Common myeloid progenitor, CD34-positive (primary cell): ENCODE results near the gene OPRM1.

Experiments used
- CTCF ChIA-PET: fragments of 350-600 bp; sonication (Branson Sonifier 250); formaldehyde crosslinking; loops from one replicate; lab custom pipeline; 2021; ENCODE audit warnings: antibody characterized with exemption; lab: Charles Lee
- POLR2A ChIA-PET: fragments of 350-600 bp; sonication (Branson Sonifier 250); formaldehyde crosslinking; loops from one replicate; lab custom pipeline; 2021; ENCODE audit warnings: antibody characterized with exemption; lab: Charles Lee
- DNase-seq, 3 donors: peaks; one replicate each; pipeline versions ENCODE4 v3.0.0 to v3.0.0-alpha.2; 2013
- H3K27ac ChIP-seq, 2 experiments: 1 replicate in 1 of 2; 2 replicates in 1 of 2; pipeline ENCODE4 v1.7.0; 2013; ENCODE audit warnings: inconsistent platforms in 2 of 2, low read length in 2 of 2, mild to moderate bottlenecking in 2 of 2, low read depth in 1 of 2, moderate library complexity in 1 of 2; ENCODE audit not compliant: severe bottlenecking in 2 of 2, insufficient read depth in 1 of 2, poor library complexity in 1 of 2
- H3K27me3 ChIP-seq, 5 experiments: replicated peaks in 2 of 5; 1 replicate in 3 of 5; 2 replicates in 2 of 5; pipeline versions ENCODE4 v1.6.1 to v1.7.0; 2013; ENCODE audit warnings: low read length in 4 of 5, mild to moderate bottlenecking in 2 of 5, moderate library complexity in 2 of 5, inconsistent platforms in 1 of 5; ENCODE audit not compliant: insufficient read depth in 5 of 5, control insufficient read depth in 4 of 5
- H3K36me3 ChIP-seq, 4 experiments: 1 replicate in 2 of 4; 2 replicates in 2 of 4; pipeline versions ENCODE4 v1.6.1 to v1.7.0; 2013; ENCODE audit warnings: low read length in 3 of 4, control low read depth in 1 of 4, mild to moderate bottlenecking in 1 of 4; ENCODE audit not compliant: control insufficient read depth in 4 of 4, insufficient read depth in 4 of 4
- H3K4me1 ChIP-seq, 4 experiments: 1 replicate in 3 of 4; 2 replicates in 1 of 4; pipeline versions ENCODE4 v1.6.1 to v1.7.1; 2013; ENCODE audit warnings: low read length in 3 of 4, mild to moderate bottlenecking in 3 of 4, control low read depth in 1 of 4, inconsistent platforms in 1 of 4, moderate library complexity in 1 of 4; ENCODE audit not compliant: control insufficient read depth in 4 of 4, insufficient read depth in 4 of 4; ENCODE audit errors: control extremely low read depth in 1 of 4
- H3K4me3 ChIP-seq, 7 experiments: 1 replicate in 4 of 7; 2 replicates in 3 of 7; pipeline versions ENCODE4 v1.5.1 to v1.7.0; 2013; ENCODE audit warnings: mild to moderate bottlenecking in 7 of 7, low read length in 6 of 7, moderate library complexity in 6 of 7, inconsistent platforms in 2 of 7, low read depth in 2 of 7, control low read depth in 1 of 7; ENCODE audit not compliant: insufficient read depth in 4 of 7, control insufficient read depth in 1 of 7; ENCODE audit errors: extremely low read depth in 1 of 7
- H3K9me3 ChIP-seq, 5 experiments: 1 replicate in 4 of 5; 2 replicates in 1 of 5; pipeline versions ENCODE4 v1.6.1 to v1.7.1; 2013; ENCODE audit warnings: low read length in 4 of 5, mild to moderate bottlenecking in 2 of 5, inconsistent platforms in 1 of 5, low read depth in 1 of 5, moderate library complexity in 1 of 5; ENCODE audit not compliant: control insufficient read depth in 4 of 5, insufficient read depth in 2 of 5; ENCODE audit errors: control extremely low read depth in 1 of 5
- WGBS: methylation state at CpG from one replicate; pipeline ENCODE4 v1.1.5; 2013; ENCODE audit not compliant: insufficient coverage; 5-methylcytosine and 5-hydroxymethylcytosine counted together

The OPRM1 gene

GRCh38 chr6:154010371-154010770 lies 28.7 kb upstream of the OPRM1 start:
- no peaks in the 10 kb centered on the region for H3K36me3 ChIP-seq
- POLR2A ChIA-PET = no interaction called here
- 64% methylated on average over 1 of the region's 1 CpG for WGBS

GRCh38 chr6:154012852-154013251 lies 26.2 kb upstream of the OPRM1 start:
- H3K9me3 ChIP-seq = no peaks in the 10 kb centered on the region
- no peaks in the 10 kb centered on the region for H3K27me3 ChIP-seq
- POLR2A ChIA-PET = no interaction called here
- CTCF ChIA-PET = interaction anchor here (0.9 kb wide), 1 partner anchor 14 kb away, joined by 3 read pairs; no protein-coding TSS in a partner anchor
- H3K4me3 ChIP-seq = no peak overlapping the region
- H3K36me3 ChIP-seq = no peaks in the 10 kb centered on the region
- no CpG with 5 or more reads among the region's 2 CpGs for whole genome bisulfite sequencing
- no peaks in the 10 kb centered on the region for H3K4me1 ChIP-seq
- DNase-seq = peak in 2 of 3 donors; percentile 11 to 23
- no peak overlapping the region for H3K27ac ChIP-seq

More at GRCh38 chr6:154010371-154010770, 28.7 kb upstream of the OPRM1 start:
- DNase-seq = no peak
- Histone ChIP-seq H3K4me1 (no peaks in the 10 kb centered on the region), H3K9me3 (no peaks in the 10 kb centered on the region), H3K4me3 (no peak overlapping the region), H3K27ac (no peak overlapping the region), H3K27me3 (no peaks in the 10 kb centered on the region)
- CTCF ChIA-PET = no interaction called here

GRCh38 chr6:154017786-154018185 lies 21.3 kb upstream of the OPRM1 start:
- Histone ChIP-seq H3K27ac (no peak overlapping the region), H3K4me3 (no peak overlapping the region), H3K27me3 (no peaks in the 10 kb centered on the region), H3K36me3 (no peaks in the 10 kb centered on the region), H3K4me1 (no peaks in the 10 kb centered on the region), H3K9me3 (peaks cover 0 to 4% (median 0%) of the 10 kb centered on the region in 5 experiments)
- POLR2A ChIA-PET = no interaction called here
- DNase-seq = no peak
- WGBS = 62% methylated on average over 2 of the region's 3 CpGs
- CTCF ChIA-PET = no interaction called here

- ChIA-PET CTCF (interaction anchor here (2.4 kb wide), 1 partner anchor 10 kb away, joined by 5 read pairs; no protein-coding TSS in a partner anchor), POLR2A (no interaction called here)
- no peak overlapping the region for H3K4me3 ChIP-seq
- no peak for DNase-seq
- no peaks in the 10 kb centered on the region for H3K27me3 ChIP-seq
- H3K9me3 ChIP-seq = peaks cover 0 to 5% (median 0%) of the 10 kb centered on the region in 5 experiments
- no peaks in the 10 kb centered on the region for H3K4me1 ChIP-seq
- H3K27ac ChIP-seq = no peak overlapping the region
- no peaks in the 10 kb centered on the region for H3K36me3 ChIP-seq
- WGBS = 0% methylated on average over 1 of the region's 2 CpGs
Measured at GRCh38 chr6:154030646-154031045, 8.4 kb upstream of the OPRM1 start.

- no peaks in the 10 kb centered on the region for H3K4me1 ChIP-seq
- POLR2A ChIA-PET = no interaction called here
- CTCF ChIA-PET = interaction anchor here (1.2 kb wide), 1 partner anchor 11 kb away, joined by 5 read pairs; no protein-coding TSS in a partner anchor
Measured at GRCh38 chr6:154041001-154041400, 2.0 kb downstream of the OPRM1 start.

GRCh38 chr6:154053141-154053540 lies 14.1 kb downstream of the OPRM1 start:
- ChIA-PET CTCF (no interaction called here), POLR2A (no interaction called here)
- Histone ChIP-seq H3K27ac (no peak overlapping the region), H3K4me3 (no peak overlapping the region), H3K9me3 (peaks cover 0 to 2% (median 0%) of the 10 kb centered on the region in 5 experiments), H3K27me3 (no peaks in the 10 kb centered on the region), H3K36me3 (no peaks in the 10 kb centered on the region), H3K4me1 (no peaks in the 10 kb centered on the region)
- DNase-seq = no peak
- no CpG with 5 or more reads among the region's 1 CpG for WGBS

More at GRCh38 chr6:154041001-154041400, 2.0 kb downstream of the OPRM1 start:
- Histone ChIP-seq H3K36me3 (no peaks in the 10 kb centered on the region), H3K4me3 (no peak overlapping the region), H3K27me3 (peaks cover 0 to 25% (median 9%) of the 10 kb centered on the region in 5 experiments), H3K9me3 (peaks cover 0 to 4% (median 0%) of the 10 kb centered on the region in 5 experiments), H3K27ac (no peak overlapping the region)
- DNase-seq = no peak
- no CpG with 5 or more reads among the region's 2 CpGs for WGBS

GRCh38 chr6:154056536-154056935 lies 17.5 kb downstream of the OPRM1 start:
- CTCF ChIA-PET = interaction anchor here (0.7 kb wide), 1 partner anchor 17 kb away, joined by 3 read pairs; no protein-coding TSS in a partner anchor
- H3K9me3 ChIP-seq = peaks cover 0 to 2% (median 0%) of the 10 kb centered on the region in 5 experiments
- WGBS = 90% methylated on average over 2 of the region's 5 CpGs
- no peak for DNase-seq
- no peak overlapping the region for H3K27ac ChIP-seq
- H3K36me3 ChIP-seq = no peaks in the 10 kb centered on the region
- no peak overlapping the region for H3K4me3 ChIP-seq
- POLR2A ChIA-PET = no interaction called here
- peaks cover 0 to 1% (median 0%) of the 10 kb centered on the region in 5 experiments for H3K27me3 ChIP-seq
- no peaks in the 10 kb centered on the region for H3K4me1 ChIP-seq
